ENCODE measurements around the gene SELL.
"Not testable (repeated sequence)": the region's sequence is repeated elsewhere in the genome, so short reads cannot be mapped to it uniquely, and the experiment has no call there.

The SELL gene

DNA sequence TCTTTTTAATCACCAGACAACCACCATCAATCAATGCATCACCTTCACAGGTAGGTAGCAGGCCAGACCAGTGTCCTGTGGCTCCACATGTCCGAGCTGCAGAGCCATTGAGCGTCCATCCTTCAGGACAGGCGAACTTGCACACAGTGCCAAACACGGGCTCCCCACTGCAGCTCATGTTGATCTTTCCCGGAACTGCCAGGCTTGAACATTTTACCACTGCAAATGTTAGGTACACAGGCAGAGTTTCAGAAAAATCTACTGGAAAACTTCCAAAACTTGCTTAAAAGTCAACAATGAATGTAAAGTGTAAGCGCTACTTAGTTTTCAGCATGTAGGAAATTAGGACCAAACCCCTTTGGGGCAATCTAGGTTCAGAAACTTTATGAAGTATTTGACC lies 15.9 kb upstream of the SELL start:
- H3K36me3 ChIP-seq (ENCODE audit: insufficient read depth, low read length), result no peaks in the 10 kb centered on the region
- H3K27me3 ChIP-seq (ENCODE audit: control insufficient read depth in 1 of 2, insufficient read depth in 2 of 2, low read length in 2 of 2), result no peaks in the 10 kb centered on the region
- H3K4me1 ChIP-seq (ENCODE audit: insufficient read depth, low read length), result no peaks in the 10 kb centered on the region
- H3K9me3 ChIP-seq (ENCODE audit: low read length), result no peaks in the 10 kb centered on the region
- no peak overlapping the region for H3K9ac ChIP-seq (ENCODE audit: low read length)
- H3K27ac ChIP-seq (ENCODE audit: low read depth, low read length), result no peak overlapping the region
- no peak overlapping the region for H3K4me3 ChIP-seq (ENCODE audit: low read depth in 1 of 2, low read length in 2 of 2)

GRCh38 chr1:169726851-169727250 lies 15.4 kb upstream of the SELL start:
- H3K9me3 ChIP-seq (ENCODE audit: low read length), result no peaks in the 10 kb centered on the region
- no peak overlapping the region for H3K4me3 ChIP-seq (ENCODE audit: low read depth in 1 of 2, low read length in 2 of 2)
- no peaks in the 10 kb centered on the region for H3K4me1 ChIP-seq (ENCODE audit: insufficient read depth, low read length)
- H3K27ac ChIP-seq (ENCODE audit: low read depth, low read length), result no peak overlapping the region
- H3K27me3 ChIP-seq (ENCODE audit: control insufficient read depth in 1 of 2, insufficient read depth in 2 of 2, low read length in 2 of 2), result no peaks in the 10 kb centered on the region
- H3K9ac ChIP-seq (ENCODE audit: low read length), result no peak overlapping the region
- no peaks in the 10 kb centered on the region for H3K36me3 ChIP-seq (ENCODE audit: insufficient read depth, low read length)

- no peak overlapping the region for H3K9ac ChIP-seq (ENCODE audit: low read length)
- no peaks in the 10 kb centered on the region for H3K4me1 ChIP-seq (ENCODE audit: insufficient read depth, low read length)
- no peak overlapping the region for H3K27ac ChIP-seq (ENCODE audit: low read depth, low read length)
- H3K4me3 ChIP-seq (ENCODE audit: low read depth in 1 of 2, low read length in 2 of 2), result no peak overlapping the region
- no peaks in the 10 kb centered on the region for H3K36me3 ChIP-seq (ENCODE audit: insufficient read depth, low read length)
- H3K9me3 ChIP-seq (ENCODE audit: low read length), result no peaks in the 10 kb centered on the region
- H3K27me3 ChIP-seq (ENCODE audit: control insufficient read depth in 1 of 2, insufficient read depth in 2 of 2, low read length in 2 of 2), result no peaks in the 10 kb centered on the region
These were observed 14.5 kb upstream of the SELL start for GRCh38 chr1:169725930-169726329.

DNA sequence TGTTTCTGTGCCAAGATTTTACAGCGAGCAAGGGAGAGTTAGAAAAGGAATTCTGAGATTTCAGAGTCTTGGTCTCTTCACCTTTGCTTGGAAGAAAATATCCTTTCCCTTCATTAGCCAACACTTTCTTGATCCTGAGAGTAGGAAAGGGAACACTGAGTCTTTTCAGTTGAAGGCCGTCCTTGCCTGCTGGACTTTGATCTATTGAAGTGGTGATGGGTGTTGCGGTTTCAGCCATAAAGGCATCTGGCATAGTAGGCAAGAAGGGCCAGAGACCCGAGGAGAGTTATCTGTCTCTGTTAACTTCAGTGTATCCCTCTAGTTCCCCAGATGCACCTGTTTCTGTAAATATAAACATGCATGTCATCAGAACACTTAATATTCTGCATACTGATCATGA lies 12.7 kb upstream of the SELL start:
- Histone ChIP-seq H3K9ac (ENCODE audit: low read length) (no peak overlapping the region), H3K27ac (ENCODE audit: low read depth, low read length) (no peak overlapping the region), H3K4me1 (ENCODE audit: insufficient read depth, low read length) (no peaks in the 10 kb centered on the region), H3K4me3 (ENCODE audit: low read depth in 1 of 2, low read length in 2 of 2) (no peak overlapping the region), H3K9me3 (ENCODE audit: low read length) (no peaks in the 10 kb centered on the region), H3K27me3 (ENCODE audit: control insufficient read depth in 1 of 2, insufficient read depth in 2 of 2, low read length in 2 of 2) (no peaks in the 10 kb centered on the region), H3K36me3 (ENCODE audit: insufficient read depth, low read length) (no peaks in the 10 kb centered on the region)

DNA sequence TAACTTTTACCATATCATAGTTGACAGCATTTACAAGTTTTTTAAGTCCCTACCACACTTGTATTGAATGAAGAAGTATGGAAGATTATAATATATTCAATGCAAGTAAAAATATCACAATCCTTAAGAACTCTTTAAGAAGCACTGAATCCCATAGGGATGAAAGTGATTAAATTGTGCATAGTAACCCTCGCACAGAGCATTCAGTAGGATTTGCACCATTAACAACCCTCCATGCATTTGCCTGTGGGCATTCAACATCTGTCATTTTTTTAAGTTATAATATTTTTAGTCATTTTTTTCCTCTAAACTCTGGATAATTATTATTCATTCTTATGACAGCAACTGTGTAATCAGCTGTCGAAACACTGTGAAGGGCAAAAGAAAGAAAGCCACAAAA lies 12.3 kb upstream of the SELL start:
- no peaks in the 10 kb centered on the region for H3K36me3 ChIP-seq (ENCODE audit: insufficient read depth, low read length)
- H3K27ac ChIP-seq (ENCODE audit: low read depth, low read length), result no peak overlapping the region
- H3K9ac ChIP-seq (ENCODE audit: low read length), result no peak overlapping the region
- H3K4me1 ChIP-seq (ENCODE audit: insufficient read depth, low read length), result no peaks in the 10 kb centered on the region
- H3K27me3 ChIP-seq (ENCODE audit: control insufficient read depth in 1 of 2, insufficient read depth in 2 of 2, low read length in 2 of 2), result no peaks in the 10 kb centered on the region
- H3K4me3 ChIP-seq (ENCODE audit: low read depth in 1 of 2, low read length in 2 of 2), result no peak overlapping the region
- no peaks in the 10 kb centered on the region for H3K9me3 ChIP-seq (ENCODE audit: low read length)

- no peak overlapping the region for H3K27ac ChIP-seq (ENCODE audit: low read depth, low read length)
- no peaks in the 10 kb centered on the region for H3K27me3 ChIP-seq (ENCODE audit: control insufficient read depth in 1 of 2, insufficient read depth in 2 of 2, low read length in 2 of 2)
- H3K36me3 ChIP-seq (ENCODE audit: insufficient read depth, low read length), result no peaks in the 10 kb centered on the region
- H3K4me3 ChIP-seq (ENCODE audit: low read depth in 1 of 2, low read length in 2 of 2), result no peak overlapping the region
- no peaks in the 10 kb centered on the region for H3K4me1 ChIP-seq (ENCODE audit: insufficient read depth, low read length)
- no peak overlapping the region for H3K9ac ChIP-seq (ENCODE audit: low read length)
- H3K9me3 ChIP-seq (ENCODE audit: low read length), result no peaks in the 10 kb centered on the region
These were observed 11.4 kb upstream of the SELL start for GRCh38 chr1:169722779-169723178.

DNA sequence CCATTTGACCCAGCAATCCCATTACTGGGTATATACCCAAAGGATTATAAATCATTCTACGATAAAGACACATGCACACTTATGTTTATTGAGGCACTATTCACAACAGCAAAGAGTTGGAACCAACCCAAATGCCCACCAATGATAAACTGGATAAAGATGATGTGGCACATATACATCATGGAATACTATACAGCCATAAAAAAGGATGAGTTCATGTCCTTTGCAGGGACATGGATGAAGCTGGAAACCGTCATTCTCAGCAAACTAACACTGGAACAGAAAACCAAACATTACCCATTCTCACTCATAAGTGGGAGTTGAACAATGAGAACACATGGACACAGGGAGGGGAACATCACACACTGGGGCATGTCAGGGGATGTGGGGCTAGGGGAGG lies 3.7 kb upstream of the SELL start:
- not testable (repeated sequence) for H3K27me3 ChIP-seq (ENCODE audit: control insufficient read depth in 1 of 2, insufficient read depth in 2 of 2, low read length in 2 of 2); H3K4me3 ChIP-seq (ENCODE audit: low read depth in 1 of 2, low read length in 2 of 2); H3K9ac ChIP-seq (ENCODE audit: low read length); H3K9me3 ChIP-seq (ENCODE audit: low read length); H3K4me1 ChIP-seq (ENCODE audit: insufficient read depth, low read length); H3K27ac ChIP-seq (ENCODE audit: low read depth, low read length); H3K36me3 ChIP-seq (ENCODE audit: insufficient read depth, low read length)

- H3K9me3 ChIP-seq (ENCODE audit: low read length); H3K4me1 ChIP-seq (ENCODE audit: insufficient read depth, low read length); H3K4me3 ChIP-seq (ENCODE audit: low read depth in 1 of 2, low read length in 2 of 2); H3K36me3 ChIP-seq (ENCODE audit: insufficient read depth, low read length); H3K27ac ChIP-seq (ENCODE audit: low read depth, low read length); H3K9ac ChIP-seq (ENCODE audit: low read length); H3K27me3 ChIP-seq (ENCODE audit: control insufficient read depth in 1 of 2, insufficient read depth in 2 of 2, low read length in 2 of 2): not testable (repeated sequence)
These were observed 1.7 kb upstream of the SELL start for GRCh38 chr1:169713090-169713489.

DNA sequence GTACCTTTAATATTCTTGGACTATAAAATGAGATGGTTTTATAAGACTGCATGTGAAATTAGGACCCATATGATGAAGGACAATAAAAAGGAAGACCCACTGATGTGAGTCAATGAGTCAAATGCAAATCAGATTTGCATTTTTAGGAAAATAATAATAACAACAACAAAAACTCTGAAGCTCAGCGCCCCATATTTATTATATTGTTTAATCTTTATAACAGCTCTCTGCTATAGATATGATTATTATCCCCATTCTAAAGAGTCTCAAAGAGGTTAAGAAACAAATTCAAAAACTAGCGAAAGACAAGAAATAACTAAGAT lies 850 bp upstream of the SELL start:
- no peak overlapping the region for H3K9ac ChIP-seq (ENCODE audit: low read length)
- H3K4me3 ChIP-seq (ENCODE audit: low read depth in 1 of 2, low read length in 2 of 2), result no peak overlapping the region
- no peak overlapping the region for H3K27ac ChIP-seq (ENCODE audit: low read depth, low read length)

GRCh38 chr1:169708647-169709046 lies 2.8 kb downstream of the SELL start:
- Histone ChIP-seq H3K27me3 (ENCODE audit: control insufficient read depth in 1 of 2, insufficient read depth in 2 of 2, low read length in 2 of 2) (no peaks in the 10 kb centered on the region), H3K9me3 (ENCODE audit: low read length) (no peaks in the 10 kb centered on the region), H3K9ac (ENCODE audit: low read length) (no peak overlapping the region), H3K4me1 (ENCODE audit: insufficient read depth, low read length) (no peaks in the 10 kb centered on the region), H3K4me3 (ENCODE audit: low read depth in 1 of 2, low read length in 2 of 2) (no peak overlapping the region), H3K27ac (ENCODE audit: low read depth, low read length) (no peak overlapping the region), H3K36me3 (ENCODE audit: insufficient read depth, low read length) (no peaks in the 10 kb centered on the region)

More for the DNA sequence above, 850 bp upstream of the SELL start:
- Histone ChIP-seq H3K9me3 (ENCODE audit: low read length) (no peaks in the 10 kb centered on the region), H3K4me1 (ENCODE audit: insufficient read depth, low read length) (no peaks in the 10 kb centered on the region), H3K36me3 (ENCODE audit: insufficient read depth, low read length) (no peaks in the 10 kb centered on the region), H3K27me3 (ENCODE audit: control insufficient read depth in 1 of 2, insufficient read depth in 2 of 2, low read length in 2 of 2) (no peaks in the 10 kb centered on the region)

DNA sequence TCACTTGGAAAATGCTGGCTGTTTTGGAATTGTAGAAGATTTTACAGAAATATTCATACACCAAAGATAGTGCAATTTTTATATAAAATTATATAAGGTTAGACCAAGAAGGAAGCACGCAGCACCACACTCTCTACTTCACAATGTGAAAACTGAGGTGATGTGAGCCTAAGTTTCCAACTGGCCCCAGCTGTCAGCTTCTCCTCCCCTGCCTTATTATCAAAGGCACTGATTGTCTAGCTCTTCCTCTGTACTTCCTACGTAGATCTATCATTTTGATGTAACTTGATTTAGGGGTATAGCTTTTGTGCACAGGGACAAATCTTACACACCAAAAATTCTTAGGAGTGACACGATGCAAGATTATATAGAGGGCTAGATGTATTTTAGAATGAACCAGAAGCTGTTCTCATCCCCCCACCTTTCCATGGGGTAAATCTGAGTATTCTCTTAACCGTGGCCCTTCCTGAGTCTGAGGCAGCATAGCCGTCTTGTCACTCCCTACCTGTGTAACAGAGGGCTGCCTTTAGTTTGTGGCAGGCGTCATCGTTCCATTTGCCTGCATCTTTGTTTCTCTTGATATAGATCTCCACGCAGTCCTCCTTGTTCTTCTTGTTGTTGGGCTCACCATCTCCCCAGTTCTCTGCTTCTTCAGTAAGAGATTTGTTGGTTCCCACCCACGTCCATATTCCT lies 3.4 kb downstream of the SELL start:
- H3K4me3 ChIP-seq (ENCODE audit: low read depth in 1 of 2, low read length in 2 of 2), result no peak overlapping the region
- H3K27me3 ChIP-seq (ENCODE audit: control insufficient read depth in 1 of 2, insufficient read depth in 2 of 2, low read length in 2 of 2), result no peaks in the 10 kb centered on the region

DNA sequence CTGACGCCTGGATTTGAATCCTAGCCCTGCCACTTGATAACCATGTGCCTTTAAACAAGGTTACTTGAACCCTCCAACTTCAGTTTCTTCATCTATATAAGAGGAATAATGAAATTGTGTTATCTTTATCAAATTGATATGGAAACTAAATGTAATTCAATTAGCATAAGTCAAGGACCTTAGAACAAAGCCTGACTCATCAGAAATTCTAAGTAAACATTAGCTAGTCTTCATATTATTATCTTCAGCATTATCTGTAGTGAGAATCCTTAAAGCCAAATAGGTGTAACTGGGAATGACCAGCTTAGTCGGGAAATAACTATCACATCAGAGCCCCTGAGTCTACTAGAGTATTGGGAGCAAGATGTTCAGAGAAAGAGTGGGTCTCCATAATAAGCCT lies 6.6 kb downstream of the SELL start:
- Histone ChIP-seq H3K4me3 (ENCODE audit: low read depth in 1 of 2, low read length in 2 of 2) (no peak overlapping the region), H3K36me3 (ENCODE audit: insufficient read depth, low read length) (no peaks in the 10 kb centered on the region), H3K9ac (ENCODE audit: low read length) (no peak overlapping the region), H3K27ac (ENCODE audit: low read depth, low read length) (no peak overlapping the region), H3K4me1 (ENCODE audit: insufficient read depth, low read length) (no peaks in the 10 kb centered on the region), H3K9me3 (ENCODE audit: low read length) (no peaks in the 10 kb centered on the region), H3K27me3 (ENCODE audit: control insufficient read depth in 1 of 2, insufficient read depth in 2 of 2, low read length in 2 of 2) (no peaks in the 10 kb centered on the region)

More for the DNA sequence above, 3.4 kb downstream of the SELL start:
- Histone ChIP-seq H3K4me1 (ENCODE audit: insufficient read depth, low read length) (no peaks in the 10 kb centered on the region), H3K9ac (ENCODE audit: low read length) (no peak overlapping the region), H3K9me3 (ENCODE audit: low read length) (no peaks in the 10 kb centered on the region), H3K27ac (ENCODE audit: low read depth, low read length) (no peak overlapping the region), H3K36me3 (ENCODE audit: insufficient read depth, low read length) (no peaks in the 10 kb centered on the region)

Measured in muscle layer of colon (tissue), 2 donors.